GM18511 (cell line): Measurements from ENCODE around the gene SP2.

Experiments used
- ATAC-seq: cut with Tn5 transposase; IDR thresholded peaks from one replicate; pipeline ENCODE4 v1.9.1; 2021; ENCODE audit warnings: mild to moderate bottlenecking, moderate library complexity; ENCODE audit not compliant: unreplicated experiment

The SP2 gene

DNA sequence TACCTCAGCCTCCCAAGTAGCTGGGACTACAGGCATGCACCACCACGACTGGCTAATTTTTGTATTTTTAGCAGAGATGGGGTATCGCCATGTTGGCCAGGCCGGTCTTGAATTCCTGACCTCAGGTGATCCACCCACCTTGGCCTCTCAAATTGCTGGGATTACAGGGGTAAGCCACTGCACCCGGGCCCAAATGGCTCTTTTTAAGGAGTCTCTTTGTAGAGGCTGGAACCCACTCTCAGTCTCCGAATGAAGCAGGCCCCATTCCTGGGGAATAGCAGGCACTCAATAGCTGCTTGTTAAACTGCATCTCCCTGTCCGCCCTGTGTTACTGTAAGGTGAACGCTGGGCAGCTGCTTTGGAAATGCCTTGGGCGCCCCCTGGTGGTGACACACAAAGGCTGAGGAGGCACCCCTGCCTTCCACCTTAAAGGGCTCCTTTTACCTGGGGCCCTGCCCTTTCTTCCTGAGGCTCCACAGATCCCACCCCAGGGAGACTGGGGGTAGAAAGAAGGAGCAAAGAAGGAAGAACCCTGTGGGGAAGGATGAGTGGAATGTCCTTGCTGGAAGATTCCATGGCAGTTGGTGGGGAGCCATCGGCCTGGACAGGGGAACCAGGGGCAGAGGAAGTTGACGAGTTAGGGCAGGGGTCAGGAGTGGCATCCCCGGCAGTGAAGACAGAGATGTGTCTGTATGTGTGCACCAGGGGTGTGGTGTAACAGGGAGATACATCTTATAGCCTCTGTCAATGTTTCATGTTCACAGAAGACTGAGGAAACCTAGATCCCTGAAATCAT lies 6.1 kb upstream of the SP2 start:
- no peak for ATAC-seq

DNA sequence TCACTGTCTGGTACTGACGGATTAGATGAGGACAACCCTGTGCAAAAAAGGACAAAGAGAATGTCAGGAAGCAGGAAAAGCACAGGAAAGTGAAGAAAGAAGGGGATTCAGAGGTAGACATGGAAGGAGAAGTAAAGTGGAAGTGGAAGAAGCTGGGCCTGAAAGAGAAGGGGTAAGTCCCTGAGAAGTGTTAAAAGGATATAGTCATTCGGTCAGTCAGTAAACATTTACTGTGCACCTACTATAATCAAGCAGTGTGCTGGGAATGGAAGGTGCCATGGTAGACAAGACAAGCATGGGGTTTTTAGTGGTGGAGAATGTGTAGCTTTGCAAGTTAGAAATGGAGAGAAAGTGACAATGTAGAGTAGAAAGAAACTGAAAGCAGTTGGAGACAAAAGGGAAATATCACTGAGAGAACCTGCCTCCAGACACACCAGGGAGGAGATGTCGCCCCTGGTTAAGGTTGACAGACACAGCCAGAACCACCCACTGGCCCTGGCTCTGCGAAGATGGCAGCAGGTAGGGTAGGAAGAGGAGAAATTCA lies 4.4 kb upstream of the SP2 start:
- no peak for ATAC-seq

DNA sequence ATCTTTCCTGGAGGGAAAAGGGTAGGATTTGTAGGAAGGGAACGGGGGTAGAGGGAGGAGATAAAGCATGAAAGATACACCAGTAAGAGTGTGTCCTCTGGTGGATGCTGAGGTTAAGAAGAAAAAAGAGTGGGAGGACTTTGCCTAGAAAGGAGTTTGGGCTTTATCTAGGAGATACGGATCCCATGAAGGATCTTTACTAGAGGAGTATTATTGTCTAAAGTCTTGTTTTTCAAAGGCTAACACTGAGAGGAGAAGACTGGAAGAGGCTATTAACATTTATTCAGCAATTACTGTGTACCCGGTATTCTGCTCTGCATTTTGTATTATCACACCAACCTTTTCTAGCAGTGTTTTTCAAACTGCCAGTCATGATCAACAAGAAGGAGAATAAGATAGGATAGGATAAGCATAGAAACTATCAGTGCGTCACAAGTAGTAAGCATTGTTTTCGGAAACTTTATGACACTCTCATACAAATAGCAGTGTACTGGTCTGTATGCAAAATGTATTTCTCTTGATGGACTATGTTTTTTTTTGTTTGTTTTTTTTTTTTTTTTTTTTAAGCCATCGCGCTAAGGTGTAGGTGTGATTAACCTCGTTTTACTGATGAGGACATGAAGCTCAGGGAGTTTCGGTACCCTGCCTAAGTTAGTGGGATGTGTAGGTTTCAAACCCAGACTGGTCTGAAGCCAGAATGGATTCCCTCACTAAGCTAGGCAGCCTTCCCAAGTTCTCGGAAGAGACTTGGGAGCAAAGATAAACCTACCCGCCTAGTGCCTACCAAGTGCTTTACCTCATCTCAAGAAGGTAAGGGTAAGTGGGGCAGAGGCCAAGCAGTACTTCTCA lies 1.3 kb upstream of the SP2 start:
- ATAC-seq, result no peak

DNA sequence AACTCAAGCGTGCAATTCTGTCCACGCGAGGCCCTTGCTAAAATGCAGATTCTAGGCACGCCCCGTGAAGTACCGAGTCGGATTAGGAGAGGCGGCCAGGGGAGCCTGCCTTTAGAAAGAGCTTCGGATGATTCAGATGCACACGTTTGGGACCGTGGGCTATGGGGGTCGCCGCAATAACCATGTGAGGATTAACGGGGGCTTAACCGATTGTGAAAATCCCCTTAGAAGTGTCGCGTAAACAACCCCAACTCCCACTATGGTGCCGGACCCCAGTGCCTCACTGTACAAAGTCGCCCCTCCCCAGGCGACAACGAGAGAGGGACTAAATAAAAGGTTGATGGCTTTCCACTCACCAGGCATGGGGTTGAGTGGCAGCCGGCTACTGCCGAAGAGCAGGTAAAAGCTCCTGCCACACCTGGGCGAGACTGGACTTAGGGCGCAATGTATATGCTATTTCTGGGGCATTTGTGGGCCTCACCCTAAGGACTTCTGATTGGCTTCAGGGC lies 635 bp upstream of the SP2 start:
- no peak for ATAC-seq

DNA sequence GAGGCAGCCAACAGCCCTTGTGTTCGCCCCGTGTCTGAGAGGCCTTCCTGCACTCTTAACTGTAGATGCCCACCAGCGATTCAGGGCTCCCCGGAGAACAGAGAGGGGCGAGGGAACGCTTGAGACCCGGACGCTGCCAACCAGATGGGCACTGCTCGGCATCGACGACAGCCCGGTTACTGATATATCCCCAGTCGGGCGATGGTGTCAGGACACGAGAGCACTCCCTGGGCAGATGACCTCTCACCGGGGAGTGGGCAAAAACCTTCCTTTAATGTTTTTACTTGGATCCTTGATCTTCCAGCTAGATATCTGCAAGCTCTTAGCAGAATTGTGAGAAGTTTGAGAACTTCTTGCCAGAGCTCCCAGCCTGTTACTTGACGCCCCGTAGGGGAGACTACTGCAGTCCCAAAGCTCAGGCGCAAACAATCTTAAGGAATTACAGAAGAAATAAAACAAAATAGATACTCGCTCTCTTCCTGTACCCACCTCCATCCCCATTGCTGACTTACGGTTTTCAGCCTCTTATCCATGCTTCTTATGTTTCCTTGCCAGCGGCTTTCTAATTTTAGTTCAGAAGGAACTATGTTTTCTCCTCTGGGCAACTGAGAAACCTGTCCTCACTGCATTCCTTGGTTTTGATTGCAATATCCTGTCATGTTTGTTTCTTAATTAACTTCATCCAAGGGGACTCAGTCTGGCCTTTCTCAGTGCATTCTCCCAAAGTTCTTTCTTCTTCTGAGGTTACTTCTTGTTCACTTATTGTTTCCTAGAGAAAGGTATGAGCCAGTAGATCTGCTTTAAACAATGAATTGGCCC lies 845 bp downstream of the SP2 start:
- no peak for ATAC-seq

DNA sequence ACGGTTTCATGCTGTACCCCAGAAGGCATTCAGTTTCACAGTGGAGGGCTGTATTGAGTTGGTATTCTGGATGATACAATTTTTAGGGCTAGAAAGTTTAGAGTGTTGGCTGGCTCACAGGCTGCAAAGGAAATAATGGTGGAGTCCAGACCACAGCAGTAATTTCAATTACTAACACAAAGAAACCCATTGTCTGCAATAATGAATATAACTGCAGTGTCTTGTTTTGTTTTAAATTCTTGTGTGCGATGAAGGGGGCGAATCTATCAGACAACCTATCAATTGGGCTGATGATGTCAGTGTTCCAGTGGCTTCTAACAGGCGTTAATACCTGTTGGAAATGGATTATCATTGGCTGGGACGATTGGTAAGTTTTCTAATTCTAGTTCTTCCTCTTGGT lies 1.5 kb downstream of the SP2 start:
- ATAC-seq, result no peak

DNA sequence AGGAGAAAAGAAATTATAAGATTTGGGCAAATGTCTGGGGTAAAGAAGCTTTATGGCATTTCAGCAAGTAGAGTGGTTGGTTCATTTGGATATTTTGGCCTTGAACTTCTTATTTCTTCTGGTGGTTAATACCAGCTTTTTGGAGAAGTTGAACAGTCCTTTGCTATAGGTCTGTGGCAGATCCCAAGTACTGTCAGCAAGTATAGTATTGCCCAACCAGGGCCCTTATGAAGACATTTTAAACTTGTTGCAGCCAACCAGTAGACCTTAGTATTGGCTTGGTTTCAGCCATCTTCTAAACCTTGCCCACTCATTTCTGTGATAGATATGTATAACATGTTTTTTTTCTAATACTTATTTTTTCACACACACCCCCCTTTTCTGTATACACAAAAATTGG lies 2.2 kb downstream of the SP2 start:
- ATAC-seq, result no peak

DNA sequence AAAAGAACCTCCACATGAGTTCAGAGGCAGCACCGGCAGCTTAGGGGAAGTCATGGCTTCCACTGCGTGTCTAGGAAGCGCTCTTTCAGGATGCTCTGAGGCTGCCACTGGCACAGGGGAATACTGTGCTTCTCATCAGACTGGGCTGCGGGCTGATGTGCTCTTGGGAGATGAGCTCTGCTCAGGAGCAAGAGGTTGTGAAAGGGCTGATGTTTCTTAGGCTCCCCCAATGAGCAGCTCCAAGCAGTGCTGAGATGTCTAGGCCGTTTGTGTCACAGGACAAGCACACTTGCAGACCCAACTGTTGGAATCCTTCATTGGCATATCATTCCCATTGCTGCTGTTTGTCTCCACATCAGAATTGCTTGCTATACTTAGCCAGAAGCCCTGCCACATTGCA lies 3.6 kb downstream of the SP2 start:
- ATAC-seq, result no peak

DNA sequence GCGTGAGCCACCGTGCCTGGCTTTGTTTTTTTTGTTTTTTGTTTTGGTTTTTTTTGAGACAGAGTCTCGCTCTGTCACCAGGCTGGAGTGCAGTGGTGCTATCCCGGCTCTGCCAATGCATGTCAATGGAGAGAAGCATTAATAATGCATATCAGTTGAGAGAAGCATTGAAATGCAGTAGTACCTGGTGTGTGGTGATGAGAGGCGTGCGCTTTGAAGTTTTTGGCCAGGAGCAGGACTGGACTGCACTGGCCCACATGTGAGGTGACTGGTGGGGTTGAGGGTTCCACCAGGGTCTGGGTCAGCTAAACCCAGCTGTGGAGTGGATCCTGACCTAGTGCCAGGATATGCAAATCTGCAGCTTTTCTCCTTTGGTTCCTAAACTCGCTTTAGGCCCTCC lies 5.4 kb downstream of the SP2 start:
- ATAC-seq, result no peak

DNA sequence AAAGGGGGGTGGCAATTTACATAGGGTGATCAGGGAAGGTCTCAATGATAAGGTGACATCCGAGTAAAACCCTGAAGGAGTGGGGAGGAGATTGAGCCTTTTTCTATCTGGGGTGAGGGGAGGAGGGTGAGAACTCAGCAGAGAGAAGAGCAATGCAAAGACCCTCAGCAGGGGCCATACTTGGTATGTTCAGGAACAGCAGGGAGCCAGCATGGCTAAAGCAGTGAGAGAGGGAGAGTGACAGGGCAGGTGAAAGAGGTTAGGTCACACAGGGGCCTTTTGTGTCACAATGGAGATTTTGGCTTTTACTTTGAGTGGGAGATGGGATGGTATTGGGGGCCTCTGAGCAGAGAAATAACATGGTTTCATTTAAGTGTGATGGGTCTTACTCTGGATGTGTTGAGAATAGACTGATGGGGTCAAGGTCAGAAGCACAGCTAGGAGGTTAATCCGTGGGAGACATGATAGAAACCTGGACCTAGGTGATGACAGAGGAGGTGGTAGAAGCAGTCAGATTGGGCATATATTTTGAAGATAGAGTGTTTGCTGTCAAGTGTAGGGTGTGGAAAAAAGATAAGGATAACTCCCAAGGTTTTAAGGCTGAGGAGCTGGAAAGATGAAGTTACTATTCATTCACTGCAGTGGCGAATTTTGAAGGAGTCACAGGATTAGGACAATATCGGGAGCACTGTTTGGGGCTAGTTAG lies 6.2 kb downstream of the SP2 start:
- ATAC-seq, result no peak

DNA sequence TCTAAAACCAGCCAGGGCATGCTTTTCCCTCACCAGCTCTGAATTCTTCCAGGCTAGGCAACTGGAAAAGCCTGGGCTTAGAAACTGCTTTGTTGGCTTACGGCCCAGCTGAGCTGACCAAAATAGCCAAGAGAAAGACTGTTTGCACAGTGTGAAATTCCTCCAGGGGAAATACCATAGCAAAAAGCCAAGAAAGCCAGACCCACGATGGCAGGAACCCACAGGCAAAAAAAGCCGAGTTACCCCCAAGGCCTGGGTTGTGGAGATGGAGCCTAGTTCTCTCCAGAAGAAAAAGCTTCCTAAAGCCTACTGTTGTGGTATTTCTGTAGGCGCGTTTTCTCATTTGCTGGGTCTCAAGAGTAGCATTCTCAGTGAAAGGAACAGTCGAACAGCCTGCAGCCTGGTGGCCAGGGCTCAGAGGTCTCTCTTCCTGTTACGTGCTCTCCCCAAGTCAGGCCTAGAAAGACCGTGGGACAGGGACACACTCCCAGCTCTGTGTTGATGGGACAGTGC lies 9.2 kb downstream of the SP2 start:
- ATAC-seq, result no peak

DNA sequence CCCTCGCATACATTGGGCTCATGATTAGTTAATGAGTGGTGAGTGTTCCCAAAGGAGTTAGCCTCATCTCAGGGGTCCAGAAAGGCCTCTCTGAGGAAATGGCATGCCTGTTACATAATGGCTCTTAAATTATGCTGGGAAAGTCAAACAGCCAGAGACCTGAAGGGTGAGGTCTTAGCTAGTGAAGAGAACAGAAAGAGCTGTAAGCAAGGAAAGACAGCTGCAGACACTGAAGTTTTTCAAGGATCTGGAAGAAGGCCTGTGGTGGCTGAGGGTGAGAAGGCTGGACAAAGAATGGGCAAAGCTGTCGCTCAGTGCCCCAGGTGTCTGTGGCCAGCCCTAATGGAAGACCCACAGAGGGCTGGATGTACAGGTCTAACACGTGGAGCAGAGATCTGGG lies 10.4 kb downstream of the SP2 start:
- no peak for ATAC-seq

DNA sequence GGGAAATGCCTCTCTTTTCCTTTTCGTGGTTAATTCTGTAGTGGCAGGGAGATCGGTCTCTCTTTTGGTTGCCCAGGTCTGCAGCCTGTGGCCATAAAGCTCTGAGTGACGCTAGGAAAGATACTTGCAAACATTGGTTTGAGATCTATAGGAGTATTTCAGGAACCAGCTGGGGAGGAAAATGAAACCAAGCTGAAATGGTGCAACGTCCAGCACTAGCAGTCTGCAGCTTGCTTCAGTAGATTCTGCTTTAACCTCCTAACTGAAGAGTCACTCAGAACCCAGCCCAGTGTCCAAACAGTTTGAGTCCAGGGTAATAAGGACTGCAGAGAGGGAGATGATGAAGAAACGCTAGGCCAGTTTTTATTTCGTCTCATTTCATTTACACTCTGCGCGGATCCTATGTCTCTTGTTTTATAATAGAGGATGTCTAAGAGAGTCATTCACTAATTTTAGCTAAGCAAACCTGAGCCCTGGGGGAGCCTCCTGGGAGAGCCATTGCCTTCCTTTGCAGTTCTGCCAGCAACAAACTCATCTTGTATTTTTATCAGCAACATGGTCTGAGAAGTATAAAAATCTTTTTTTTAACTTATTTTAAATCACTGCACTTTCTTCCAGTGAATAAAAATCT lies 12.0 kb downstream of the SP2 start:
- no peak for ATAC-seq

DNA sequence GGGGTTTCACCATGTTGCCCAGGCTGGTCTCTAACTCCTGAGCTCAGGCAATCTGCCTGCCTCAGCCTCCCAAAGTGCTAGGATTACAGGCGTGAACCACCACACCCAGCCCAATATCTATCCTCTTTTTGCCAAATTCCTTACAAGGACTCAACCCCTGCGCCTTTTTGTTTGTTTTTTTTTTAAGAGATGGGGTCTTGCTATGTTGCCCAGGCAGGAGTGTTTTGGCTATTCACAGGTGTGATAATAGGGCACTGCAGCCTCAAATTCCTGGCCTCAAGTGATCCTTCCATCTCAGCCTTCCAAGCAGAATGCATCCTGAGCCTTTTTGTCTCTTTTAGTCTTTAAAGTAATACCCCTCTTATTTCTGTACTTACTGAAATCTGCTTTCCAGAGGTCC lies 17.0 kb downstream of the SP2 start:
- no peak for ATAC-seq

DNA sequence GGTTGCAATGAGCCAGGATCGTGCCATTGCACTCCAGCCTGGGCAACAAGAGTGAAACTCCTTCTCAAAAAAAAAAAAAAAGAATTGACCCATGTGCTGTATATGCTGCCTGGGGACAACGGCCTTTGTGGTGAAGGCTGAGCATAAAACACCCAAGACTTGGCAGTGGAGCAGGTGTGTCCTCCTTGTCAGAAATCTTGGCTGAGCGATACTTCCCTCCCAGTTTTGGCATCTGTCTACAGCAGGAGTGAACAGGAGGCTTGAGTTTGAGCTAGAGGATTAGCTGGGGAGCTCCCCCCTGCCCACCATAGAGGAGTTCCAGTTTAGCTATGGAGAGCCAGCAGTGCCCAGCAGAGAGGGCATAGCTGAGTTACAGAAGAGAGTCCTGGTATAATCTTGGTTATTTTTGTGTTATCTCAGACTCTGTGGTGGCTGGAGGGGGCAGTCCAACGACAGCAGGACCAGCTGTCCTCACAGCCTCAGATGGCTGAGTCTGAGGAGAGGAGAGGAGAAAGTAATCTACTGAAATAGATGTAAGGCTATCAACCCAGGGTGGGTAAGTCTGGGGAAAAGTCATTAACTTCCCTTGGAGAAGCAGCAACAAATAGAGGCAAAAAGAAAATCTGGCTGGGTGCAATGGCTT lies 18.4 kb downstream of the SP2 start:
- ATAC-seq, result no peak

DNA sequence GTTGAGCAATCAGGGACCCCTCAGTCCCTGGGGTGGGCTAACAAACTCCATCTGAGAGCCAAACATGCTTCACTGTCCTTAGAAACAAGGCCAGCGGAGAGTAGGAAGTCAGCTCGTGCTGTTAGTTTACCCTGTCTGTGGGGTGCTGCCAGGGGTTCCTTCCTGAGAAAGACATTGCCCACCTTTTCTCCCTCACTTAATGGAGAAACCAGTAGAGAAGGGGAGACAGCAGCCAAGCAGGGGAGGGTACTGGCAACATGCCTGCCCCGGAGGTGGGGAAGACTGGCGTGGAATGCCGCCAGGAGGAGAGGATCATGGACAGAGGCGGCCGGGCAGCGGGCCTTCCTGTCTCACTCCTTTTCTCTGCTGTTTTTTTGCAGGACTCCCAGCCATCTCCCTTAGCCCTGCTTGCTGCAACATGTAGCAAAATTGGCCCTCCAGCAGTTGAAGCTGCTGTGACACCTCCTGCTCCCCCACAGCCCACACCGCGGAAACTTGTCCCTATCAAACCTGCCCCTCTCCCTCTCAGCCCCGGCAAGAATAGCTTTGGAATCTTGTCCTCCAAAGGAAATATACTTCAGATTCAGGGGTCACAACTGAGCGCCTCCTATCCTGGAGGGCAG lies 19.9 kb downstream of the SP2 start:
- no peak for ATAC-seq

DNA sequence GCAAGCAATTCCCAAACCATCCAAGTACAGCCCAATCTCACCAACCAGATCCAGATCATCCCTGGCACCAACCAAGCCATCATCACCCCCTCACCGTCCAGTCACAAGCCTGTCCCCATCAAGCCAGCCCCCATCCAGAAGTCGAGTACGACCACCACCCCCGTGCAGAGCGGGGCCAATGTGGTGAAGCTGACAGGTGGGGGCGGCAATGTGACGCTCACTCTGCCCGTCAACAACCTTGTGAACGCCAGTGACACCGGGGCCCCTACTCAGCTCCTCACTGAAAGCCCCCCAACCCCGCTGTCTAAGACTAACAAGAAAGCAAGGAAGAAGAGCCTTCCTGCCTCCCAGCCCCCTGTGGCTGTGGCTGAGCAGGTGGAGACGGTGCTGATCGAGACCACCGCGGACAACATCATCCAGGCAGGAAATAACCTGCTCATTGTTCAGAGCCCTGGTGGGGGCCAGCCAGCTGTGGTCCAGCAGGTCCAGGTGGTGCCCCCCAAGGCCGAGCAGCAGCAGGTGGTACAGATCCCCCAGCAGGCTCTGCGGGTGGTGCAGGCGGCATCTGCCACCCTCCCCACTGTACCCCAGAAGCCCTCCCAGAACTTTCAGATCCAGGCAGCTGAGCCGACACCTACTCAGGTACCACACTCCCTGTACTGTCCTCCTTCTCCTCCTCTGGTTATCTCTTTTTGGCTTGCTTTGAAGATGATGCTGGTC lies 20.6 kb downstream of the SP2 start:
- ATAC-seq, result no peak

DNA sequence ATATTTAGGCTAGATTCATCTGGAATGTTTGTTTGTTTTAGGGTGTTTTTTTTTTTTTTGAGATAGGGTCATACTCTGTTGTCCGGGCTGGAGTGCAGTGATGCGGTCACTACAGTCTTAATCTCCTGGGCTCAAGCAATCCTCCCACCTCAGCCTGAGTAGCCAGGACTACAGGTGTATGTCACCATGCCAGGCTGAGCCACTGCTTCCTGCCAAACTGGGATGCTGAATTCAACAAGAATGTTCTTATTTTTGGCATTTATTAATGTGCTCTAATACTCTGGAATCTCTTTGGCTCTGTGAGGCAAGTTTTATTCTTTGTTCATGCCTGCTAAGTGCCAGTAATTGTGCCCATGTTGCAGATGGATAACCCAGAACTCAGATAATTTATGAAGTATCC lies 21.5 kb downstream of the SP2 start:
- ATAC-seq, result no peak
